HG02943 (cell line): ENCODE measurements around the gene NEUROD1.

Experiments used
- ATAC-seq: cut with Tn5 transposase; IDR thresholded peaks from one replicate; pipeline ENCODE4 v1.9.1; 2021; ENCODE audit warnings: mild to moderate bottlenecking, low read depth, moderate library complexity; ENCODE audit not compliant: unreplicated experiment

Gene NEUROD1

DNA sequence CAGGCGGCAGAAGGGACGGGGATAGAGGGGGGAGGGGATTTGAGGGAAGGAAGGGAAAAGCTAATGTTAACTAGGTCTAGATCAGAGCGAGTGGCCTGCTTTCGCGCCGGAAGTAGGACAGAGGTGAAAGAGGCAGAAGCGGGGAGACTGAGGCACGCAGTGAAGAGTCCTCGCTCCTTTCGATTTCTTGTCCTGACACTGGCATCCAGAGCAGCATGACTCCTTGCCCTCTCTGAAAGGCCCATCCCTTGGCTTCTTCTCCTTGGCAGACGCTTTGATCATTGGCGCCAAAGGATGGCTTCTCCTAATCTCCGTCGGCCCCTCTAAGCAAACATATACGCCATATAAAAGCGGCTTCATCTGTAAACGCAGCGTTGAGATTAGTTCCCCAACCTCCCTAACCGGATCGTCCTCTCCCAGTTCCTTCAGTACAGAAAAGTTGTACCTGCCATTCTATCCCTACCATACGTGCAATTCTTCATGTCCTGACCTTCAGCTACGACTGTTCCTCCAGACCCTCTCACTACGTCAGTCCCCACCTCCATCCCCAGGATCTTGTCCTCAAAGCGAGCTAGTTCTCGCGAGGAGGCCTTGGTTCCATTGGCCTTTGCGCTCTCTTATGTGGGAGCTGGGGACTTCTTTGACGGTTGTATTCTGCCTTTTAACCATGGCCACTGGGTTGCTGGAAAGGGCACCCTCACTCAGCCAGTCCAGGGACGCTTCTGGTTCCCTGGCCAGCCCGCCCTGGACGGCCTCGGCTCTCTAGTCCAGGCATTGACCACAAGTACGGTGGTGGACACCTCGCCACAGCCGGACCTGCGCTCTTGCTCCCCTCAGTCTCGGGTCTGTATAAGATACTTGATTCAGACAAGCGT lies 857 bp upstream of the NEUROD1 start:
- no peak for ATAC-seq

- ATAC-seq: no peak
These were observed 755 bp downstream of the NEUROD1 start for GRCh38 chr2:181679544-181679979.

GRCh38 chr2:181678861-181679543 lies 1.3 kb downstream of the NEUROD1 start:
- ATAC-seq: no peak

- peak; percentile 57 for ATAC-seq
These were observed 2.3 kb downstream of the NEUROD1 start for GRCh38 chr2:181677912-181678586.

- no peak for ATAC-seq
These were observed 5.1 kb downstream of the NEUROD1 start for GRCh38 chr2:181675254-181675653.

DNA sequence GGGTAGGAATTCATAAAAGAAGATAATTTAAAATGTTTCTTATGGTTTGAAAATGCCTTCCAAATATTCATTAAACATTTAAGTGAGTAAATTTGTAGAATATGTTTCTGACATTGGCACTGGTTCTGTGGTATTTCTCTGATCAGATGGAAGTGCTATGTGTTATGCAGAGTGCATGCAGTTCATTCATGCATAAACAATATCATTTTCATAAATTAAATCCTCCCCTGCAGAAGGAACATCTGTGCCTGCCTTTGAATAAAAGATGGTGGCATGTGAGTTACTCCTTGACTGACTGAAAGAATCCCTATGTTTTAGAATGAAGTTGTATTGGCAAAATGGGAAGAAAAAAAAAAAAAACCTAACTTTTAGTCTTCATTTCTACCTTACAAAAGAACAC lies 5.9 kb downstream of the NEUROD1 start:
- ATAC-seq: no peak

DNA sequence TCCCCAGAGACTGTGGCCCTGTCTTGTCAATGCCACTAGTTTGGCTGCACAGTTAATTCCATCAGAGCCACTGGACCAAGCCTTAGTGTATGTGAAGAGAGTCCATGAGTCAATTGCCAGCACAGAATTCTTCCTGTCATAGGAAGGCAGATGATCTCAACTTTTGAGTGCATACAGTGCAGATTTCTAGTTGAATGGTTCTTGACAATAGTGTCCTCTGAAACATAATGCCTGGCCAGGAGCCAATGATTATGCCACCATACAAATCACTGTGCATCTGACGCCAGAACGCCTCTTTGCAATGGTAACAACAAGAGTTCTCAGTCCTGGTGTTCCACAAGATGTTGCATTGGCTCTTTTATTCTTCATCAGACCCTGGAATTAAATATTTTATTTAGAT lies 7.1 kb downstream of the NEUROD1 start:
- ATAC-seq: no peak

DNA sequence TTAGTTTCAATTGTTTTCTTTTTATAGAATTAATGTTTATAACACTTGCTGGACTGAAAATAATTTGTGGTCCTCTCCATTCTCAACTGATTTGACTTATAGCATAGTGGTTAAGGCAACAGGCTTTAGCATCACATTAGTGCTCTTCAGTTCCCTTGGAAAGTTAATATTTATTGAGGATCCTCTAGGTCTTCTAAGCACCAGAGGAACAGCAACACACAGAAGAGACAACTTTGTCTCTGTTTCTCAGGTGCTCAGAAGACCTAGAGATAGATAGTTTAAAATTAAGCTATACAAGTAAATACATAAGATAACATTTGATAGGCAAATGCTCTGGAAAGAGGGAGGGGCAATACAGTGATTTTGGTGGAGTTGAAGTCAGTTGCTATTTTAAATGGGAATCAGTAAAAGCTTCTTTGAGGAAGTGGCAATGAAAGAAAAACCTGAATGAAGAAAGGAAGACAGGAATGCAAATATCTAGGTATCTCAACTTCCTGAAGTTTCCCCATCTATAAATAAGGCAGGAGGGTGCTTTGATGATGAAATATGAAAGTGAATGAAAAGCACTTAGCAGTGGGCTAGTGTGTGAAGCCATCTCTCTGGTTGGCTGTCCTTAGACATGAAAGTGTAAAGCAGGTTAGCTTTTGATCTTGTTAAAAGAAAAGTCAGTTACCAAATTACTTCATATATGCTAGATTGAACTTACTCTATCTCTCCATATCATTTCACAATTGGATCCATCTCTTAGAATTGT lies 7.9 kb downstream of the NEUROD1 start:
- ATAC-seq: peak; percentile 80

GRCh38 chr2:181670632-181671031 lies 9.7 kb downstream of the NEUROD1 start:
- ATAC-seq: no peak

- ATAC-seq: no peak
These were observed 13.1 kb downstream of the NEUROD1 start for GRCh38 chr2:181667234-181667633.

DNA sequence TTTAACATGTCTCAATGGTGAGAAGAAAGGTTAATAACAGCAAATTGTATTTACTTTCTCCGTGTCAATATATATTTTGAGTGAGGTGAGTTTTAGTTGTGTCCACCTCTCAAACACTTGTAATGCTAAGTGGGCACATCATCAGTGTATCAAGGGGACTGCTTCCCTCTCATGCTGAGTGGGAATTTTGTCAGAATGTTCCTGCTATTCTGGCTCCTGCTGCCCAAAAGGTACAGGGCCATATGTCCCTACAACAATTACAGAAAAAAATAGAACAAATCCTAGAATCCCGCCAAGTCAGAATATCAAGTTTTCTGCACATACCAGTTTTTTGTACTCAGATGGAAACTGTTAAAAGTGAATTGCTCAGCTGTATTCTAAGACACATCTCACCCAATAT lies 18.0 kb downstream of the NEUROD1 start:
- no peak for ATAC-seq

DNA sequence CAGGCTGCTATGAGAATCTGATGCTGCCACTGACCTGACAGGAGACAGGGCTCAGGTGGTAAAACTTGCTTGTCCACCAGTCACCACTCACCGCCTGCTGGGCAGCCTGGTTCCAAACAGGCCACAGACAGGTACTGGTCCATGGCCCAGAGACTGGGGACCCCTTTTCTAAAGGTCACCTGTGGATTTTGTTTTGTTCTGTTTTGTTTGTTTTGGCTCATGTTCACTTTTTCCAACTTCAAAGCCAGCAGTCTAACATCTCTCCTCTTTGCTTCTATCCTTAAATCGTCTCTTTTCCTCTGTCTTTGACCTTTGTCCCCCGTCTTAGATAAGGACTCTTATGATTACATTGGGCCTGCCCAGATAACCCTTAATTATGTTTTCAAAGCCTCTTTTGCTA lies 20.1 kb downstream of the NEUROD1 start:
- ATAC-seq: no peak

- no peak for ATAC-seq
These were observed 21.9 kb downstream of the NEUROD1 start for GRCh38 chr2:181658444-181658843.

DNA sequence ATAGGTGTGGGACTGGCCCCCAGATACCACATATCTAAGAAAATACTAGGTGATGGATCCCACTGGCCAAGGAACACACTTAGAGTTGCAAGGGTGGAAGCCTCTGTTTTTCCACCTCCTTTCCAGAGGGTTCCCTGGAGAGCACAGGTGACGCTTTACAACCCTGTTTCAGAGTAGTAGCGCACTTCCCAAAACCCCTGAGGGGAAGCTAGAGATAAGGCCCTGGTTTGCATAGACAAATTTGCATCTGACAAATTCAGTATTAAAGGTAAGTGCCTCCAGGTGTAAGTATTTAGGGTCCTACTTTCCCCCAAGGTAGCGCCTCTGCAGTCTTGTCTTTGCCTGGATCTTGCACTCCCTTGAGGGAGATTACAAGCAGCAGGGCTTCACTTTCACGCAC lies 22.9 kb downstream of the NEUROD1 start:
- ATAC-seq: no peak

- peak; percentile 90 for ATAC-seq
These were observed 23.6 kb downstream of the NEUROD1 start, which contains the start of gene CERKL for GRCh38 chr2:181656450-181657291. CERKL (minus strand) TSS chr2:181657105; CDS start chr2:181657006, 99 bp downstream.

DNA sequence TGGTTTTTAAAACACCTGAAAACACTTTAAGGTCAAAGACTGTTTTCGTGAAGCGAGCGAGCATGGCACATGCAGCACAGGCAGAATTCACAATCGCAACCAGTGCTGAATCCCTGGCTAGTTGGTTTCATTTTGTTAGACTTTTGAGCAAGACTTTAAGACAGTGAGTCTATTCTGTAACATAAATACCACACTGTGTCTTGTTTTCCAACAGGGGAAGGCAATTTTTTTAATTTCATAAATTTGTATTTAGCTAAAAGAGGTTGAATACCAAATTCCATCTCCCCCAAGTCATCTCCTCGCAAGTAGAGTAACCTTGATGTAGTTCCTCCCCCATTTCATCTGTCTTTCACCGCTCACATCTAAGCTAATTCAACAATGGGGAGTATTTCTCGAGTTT lies 24.8 kb downstream of the NEUROD1 start:
- ATAC-seq: no peak

DNA sequence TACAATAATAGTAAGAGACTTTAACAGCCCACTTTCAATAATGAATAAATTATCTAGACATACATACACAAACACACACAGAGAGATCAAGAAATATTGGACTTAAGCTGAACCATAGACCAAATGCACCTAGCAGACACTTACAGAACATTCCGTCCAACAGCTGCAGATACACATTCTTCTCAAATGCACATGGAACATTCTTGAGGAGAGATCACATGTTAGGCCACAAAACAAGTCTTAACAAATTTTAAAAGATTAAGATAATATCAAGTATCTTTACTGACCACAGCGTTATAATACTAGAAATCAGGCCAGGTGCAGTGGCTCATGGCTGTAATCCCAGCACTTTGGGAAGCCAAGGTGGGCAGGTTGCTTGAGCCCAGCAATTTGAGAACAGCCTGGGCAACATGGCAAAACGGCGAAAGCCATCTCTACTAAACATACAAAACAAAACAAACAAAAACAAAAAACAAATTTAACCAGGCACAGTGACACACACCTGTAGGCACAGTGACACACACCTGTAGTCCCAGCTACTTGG lies 30.8 kb downstream of the NEUROD1 start:
- no peak for ATAC-seq

GRCh38 chr2:181648478-181649155 lies 31.7 kb downstream of the NEUROD1 start:
- no peak for ATAC-seq
